Dedifferentiated amniotic fluid mesenchymal stem cell (primary cell): Measurements from ENCODE around the gene HOXA5.

Experiments used
- DNase-seq: peaks from one replicate; pipeline ENCODE4 v3.0.0-alpha.2; 2016; ENCODE audit errors: extremely low spot score

HOXA5 gene

DNA sequence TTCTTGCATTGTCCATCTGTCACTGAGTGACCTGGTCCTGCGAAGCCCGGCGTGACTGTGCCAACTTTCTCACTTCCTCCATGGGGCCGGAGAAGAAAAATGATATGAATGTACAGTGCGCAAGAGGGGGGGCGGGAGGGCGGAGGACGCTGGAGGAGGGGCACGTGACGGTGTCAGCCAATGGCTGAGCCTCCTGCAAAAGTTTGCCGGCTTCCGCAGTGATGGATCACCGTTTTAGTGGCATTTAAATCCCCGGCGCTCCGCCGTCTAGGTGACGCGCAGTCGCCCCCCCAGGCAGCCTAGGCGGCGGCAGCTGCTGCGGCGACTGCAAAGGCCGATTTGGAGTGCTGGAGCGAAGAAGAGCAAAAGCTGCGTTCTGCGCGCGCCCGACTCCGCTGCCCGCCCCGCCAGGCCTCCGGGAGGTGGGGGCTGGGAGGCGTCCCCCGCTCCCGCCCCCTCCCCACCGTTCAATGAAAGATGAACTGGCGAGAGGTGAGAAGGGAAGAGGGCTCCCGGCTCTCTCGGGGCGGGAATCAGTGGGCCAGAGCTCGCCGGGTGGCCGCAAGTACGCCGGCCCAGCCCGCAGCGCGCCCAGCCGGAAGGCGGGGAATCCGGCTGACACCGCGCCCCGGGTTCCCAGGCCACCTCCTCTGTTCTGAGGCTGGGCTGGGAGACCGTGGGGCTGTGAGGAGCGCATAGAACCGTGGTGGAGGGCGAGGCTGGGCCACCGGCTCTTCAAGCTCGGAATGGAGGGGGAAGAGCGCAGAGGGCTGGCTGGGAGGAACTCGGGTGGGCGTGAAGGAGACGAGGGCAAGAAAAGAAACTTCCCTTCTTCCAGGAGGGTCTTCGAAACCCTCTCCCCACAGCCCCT, 47.3 kb downstream of the HOXA5 start, which contains the start of gene HOXA1:
Gene HOXA1, minus strand, starts transcription at position 104 of the 871 bp plus-strand sequence. Its CDS starts 88 bp downstream, at position 16.
- no peak for DNase-seq

DNA sequence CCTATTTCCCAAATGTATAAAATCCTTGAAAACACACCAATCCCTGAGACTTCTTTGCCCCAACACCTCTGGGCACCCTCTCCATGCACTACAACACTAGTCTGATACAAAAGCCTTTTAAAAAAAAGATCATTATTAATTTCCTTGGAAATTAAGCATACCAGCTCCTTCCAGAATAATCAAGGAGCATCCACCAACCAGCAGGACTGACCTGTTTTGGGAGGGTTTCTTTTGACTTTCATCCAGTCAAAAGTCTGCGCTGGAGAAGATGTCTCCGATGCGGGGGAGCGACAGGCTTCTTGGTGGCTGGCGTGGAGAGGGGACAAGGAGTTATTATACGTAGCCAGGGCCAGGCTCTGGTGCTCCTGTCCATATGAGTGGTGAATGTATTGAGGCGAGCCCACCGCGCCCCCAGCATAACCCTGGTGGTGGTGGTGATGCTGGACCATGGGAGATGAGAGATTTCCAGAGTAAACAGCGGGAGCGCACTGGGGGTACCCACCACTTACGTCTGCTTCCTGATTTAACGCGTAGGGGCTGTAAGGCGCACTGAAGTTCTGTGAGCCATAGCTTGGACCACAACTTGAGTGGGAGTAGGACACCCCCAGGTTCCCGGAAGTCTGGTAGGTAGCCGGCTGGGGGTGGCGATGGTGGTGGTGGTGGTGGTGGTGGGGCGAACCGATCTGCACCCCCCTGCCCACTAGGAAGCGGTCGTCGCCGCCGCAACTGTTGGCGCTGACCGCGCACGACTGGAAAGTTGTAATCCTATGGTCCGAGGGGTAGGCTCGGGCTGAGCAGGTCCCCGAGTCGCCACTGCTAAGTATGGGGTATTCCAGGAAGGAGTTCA, 48.2 kb downstream of the HOXA5 start:
- no peak for DNase-seq

DNA sequence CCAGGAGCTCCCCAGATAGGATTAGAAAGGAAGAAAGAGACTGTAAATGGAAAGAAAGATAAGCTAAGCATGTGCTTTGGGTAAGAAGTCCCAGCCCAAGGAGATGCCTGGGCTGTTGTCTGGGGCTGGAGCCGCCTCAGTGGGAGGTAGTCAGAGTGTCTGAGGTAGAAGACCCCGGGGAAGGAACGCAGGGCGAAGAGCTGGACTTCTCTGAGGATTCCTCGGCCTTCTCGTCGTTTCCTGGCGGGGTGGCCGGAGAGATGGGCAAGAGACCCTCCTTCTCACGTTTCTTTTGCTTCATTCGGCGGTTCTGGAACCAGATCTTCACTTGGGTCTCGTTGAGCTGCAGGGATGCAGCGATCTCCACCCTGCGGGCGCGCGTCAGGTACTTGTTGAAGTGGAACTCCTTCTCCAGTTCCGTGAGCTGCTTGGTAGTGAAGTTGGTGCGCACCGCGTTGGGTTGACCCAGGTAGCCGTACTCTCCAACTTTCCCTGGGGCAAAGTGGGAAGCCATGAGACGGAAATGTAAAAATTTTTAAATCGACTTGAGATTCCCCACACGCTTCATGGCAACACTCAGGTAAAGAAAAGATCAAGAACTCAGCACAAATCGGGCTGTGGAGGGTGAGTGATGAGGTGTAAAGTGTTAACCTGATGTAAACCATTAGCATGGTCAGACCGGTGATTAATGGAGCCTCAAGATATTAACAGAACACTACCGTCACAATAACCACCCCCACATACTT, 49.0 kb downstream of the HOXA5 start:
- no peak for DNase-seq

DNA sequence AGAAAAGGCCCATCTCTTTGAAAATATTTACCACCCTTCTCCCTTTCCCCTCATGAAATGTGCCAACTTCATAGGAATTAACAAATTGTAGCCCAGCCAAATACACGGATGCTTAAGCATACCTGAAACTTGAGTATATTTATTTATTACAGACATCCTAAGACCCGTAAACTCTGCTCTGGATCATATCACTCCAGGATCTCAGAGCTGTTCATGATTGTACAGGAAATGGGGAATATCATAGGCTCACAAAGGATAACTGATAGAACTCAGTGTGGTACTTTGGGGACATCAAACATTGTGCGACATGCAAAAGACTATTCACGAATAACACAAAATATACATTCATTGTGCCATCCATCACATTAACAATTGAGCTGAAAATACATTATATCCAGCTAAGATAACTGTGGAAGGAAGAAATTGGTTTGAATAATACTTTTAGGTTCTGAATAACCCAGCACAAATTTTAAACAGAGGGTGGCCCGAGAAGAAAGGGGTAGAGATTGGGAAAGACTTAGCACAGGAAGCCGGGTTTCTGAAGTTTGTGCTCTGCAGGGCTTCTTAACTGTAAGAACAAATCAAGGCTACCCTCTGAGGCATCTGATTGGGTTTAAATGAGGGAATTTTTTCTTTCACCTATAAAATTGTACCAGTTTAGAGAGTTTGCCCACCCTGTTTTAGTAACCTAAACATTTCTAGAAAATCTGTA, 50.1 kb downstream of the HOXA5 start:
- no peak for DNase-seq

DNA sequence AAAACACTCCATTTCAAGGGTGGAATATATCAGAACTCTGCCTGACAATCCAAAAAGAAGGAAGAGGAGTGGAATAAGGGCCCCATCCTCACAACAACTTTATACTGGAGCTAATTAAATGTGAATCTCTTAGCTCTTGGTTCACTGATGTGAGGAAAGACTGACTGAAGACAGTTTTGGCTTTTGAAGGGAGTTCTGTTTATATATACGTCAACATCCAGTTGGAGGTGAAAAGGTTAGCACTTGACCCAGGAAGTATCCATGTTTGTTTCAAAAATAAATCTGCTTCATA, 50.7 kb downstream of the HOXA5 start:
- no peak for DNase-seq

DNA sequence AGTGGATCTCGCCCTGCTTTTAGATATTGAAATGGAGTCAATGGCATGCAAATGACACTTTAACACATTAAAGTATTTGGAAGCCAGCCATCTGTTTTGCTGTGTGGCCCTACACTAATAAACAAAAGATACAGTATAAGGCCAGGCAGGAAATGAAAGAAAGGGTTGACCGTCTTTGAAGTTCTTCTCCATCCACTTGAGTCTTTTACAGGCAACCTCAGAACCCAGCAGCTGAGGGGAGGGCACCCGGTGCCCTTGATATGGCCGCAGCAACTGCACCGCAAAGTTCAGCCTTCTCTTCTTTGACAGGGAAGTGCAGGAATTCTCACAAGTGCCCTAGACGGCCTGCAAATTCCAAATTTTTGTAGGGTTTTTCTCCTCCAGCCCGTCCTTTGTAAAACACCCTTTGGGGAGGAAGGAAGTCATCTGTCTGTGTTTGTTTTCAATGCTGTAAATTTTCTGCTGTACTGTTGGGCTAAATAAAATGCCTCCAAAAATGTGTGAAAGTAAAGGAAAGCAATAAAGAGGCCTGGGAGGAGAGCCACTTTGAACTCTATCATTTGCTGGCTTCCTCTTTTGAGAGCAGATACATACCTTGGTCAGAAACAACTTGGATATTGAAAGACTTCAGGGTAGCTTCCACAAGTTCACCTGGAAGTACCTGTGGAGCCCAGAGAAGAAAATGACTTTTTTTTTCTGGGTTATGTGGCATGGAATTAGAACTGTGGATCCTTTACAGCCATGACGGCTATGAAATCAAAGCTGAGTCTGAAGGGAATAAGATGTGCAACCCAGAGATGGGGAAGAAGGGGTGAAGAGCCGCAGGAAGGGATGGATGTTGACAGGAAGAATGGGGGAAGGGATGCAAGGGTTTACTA, 51.3 kb downstream of the HOXA5 start:
- no peak for DNase-seq

DNA sequence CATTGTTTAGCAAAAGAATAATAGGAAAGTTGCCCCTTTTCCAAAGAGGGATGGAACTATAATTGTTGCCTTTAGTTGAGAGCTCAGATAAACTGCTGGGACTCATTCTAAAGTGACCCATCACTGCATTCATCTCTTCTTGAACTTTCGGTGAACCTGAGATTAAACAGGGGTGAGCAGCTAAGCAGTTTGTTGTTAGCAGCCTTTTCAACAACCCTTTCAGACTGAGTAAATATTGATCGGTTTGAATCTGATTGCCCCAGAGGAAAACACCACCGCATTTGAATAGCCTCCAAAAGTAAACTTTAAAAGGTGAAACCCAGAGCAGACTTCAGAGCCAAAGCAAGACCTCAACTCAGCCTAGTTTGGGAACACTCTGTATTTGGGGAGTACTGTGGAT, 52.4 kb downstream of the HOXA5 start:
- DNase-seq = no peak
